ENCODE measurements around the gene ZRANB3.

DNA sequence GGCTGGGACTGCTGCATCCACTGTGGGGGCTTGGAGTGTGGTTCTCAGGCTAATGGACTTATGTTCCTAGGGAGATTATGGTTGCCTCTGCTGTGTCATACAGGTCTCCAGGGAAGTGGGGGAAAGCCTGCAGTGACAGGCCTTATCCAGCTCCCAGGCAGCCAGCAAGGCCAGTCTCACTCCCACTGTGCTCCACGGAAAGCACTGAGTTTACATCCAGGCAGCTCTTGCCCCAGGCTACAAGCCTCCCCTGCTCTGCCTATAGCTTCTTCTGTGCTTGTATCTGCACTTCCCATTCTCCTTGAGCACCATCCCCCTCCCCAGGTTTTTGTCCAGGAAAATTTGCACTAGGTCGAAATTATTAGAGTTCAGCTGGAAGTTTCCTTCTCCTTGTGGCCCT, 231.9 kb downstream of the ZRANB3 start:
- TF ChIP-seq CTCF (conservative IDR thresholded peaks at IDR 0.05; ENCODE audit: low read length): no peak
- TF ChIP-seq EZH2phosphoT487 (IDR thresholded peaks at IDR 0.05; ENCODE audit: borderline replicate concordance, low read depth, low read length): no peak

All from OCI-LY7 (cell line).